HG03159 (cell line): ENCODE results near the gene CEP57L1.
"Not testable (repeated sequence)": the region's sequence is repeated elsewhere in the genome, so short reads cannot be mapped to it uniquely, and the experiment has no call there.

ENCODE experiments used
- ATAC-seq: cut with Tn5 transposase; IDR thresholded peaks from one replicate; pipeline ENCODE4 v1.9.1; 2021; ENCODE audit warnings: mild to moderate bottlenecking, moderate library complexity; ENCODE audit not compliant: unreplicated experiment

Gene CEP57L1

GRCh38 chr6:109073344-109074132, 21.8 kb upstream of the CEP57L1 start:
- no peak for ATAC-seq

GRCh38 chr6:109074133-109074415, 21.2 kb upstream of the CEP57L1 start:
- ATAC-seq: no peak

GRCh38 chr6:109075934-109076333, 19.4 kb upstream of the CEP57L1 start:
- ATAC-seq: no peak

GRCh38 chr6:109076377-109076776, 18.9 kb upstream of the CEP57L1 start:
- no peak for ATAC-seq

- no peak for ATAC-seq
Observed at GRCh38 chr6:109079981-109080380, 15.3 kb upstream of the CEP57L1 start.

- ATAC-seq: no peak
Observed at GRCh38 chr6:109081026-109081425, 14.3 kb upstream of the CEP57L1 start.

- ATAC-seq: no peak
Observed at GRCh38 chr6:109081516-109082187, 13.7 kb upstream of the CEP57L1 start.

GRCh38 chr6:109082188-109082577, 13.1 kb upstream of the CEP57L1 start:
- ATAC-seq: no peak

GRCh38 chr6:109083657-109084056, 11.7 kb upstream of the CEP57L1 start:
- ATAC-seq: no peak

GRCh38 chr6:109084146-109084545, 11.2 kb upstream of the CEP57L1 start:
- not testable (repeated sequence) for ATAC-seq

GRCh38 chr6:109087661-109088264, 7.5 kb upstream of the CEP57L1 start:
- ATAC-seq: no peak

- no peak for ATAC-seq
Observed at GRCh38 chr6:109088995-109089394, 6.3 kb upstream of the CEP57L1 start.

- no peak for ATAC-seq
Observed at GRCh38 chr6:109091314-109092024, 3.8 kb upstream of the CEP57L1 start.

GRCh38 chr6:109092074-109092473, 3.2 kb upstream of the CEP57L1 start:
- ATAC-seq: no peak

- ATAC-seq: no peak
Observed at GRCh38 chr6:109093732-109094415, 1.4 kb upstream of the CEP57L1 start.

GRCh38 chr6:109094416-109095035, 781 bp upstream of the CEP57L1 start, which contains the start of gene SESN1:
SESN1 (minus strand) TSS chr6:109094846; CDS start chr6:109094073, 773 bp downstream.
- peak; percentile 63 for ATAC-seq

GRCh38 chr6:109095835-109096084, 453 bp downstream of the CEP57L1 start:
- no peak for ATAC-seq

GRCh38 chr6:109096208-109096607, 901 bp downstream of the CEP57L1 start:
- ATAC-seq: no peak

GRCh38 chr6:109097661-109098060, 2.4 kb downstream of the CEP57L1 start:
- no peak for ATAC-seq

- no peak for ATAC-seq
Observed at GRCh38 chr6:109102762-109103161, 7.5 kb downstream of the CEP57L1 start.

- ATAC-seq: no peak
Observed at GRCh38 chr6:109103942-109104341, 8.6 kb downstream of the CEP57L1 start.
